RWPE1 (cell line): ENCODE results near the gene CEP350.
A peak's percentile ranks its signal among the peaks of the same experiment; 100 is the strongest.

Experiments used
- CTCF ChIA-PET: fragments of 350-600 bp; sonication (Branson Sonifier 250); formaldehyde crosslinking; extraction: SDS; loops from one replicate; lab custom pipeline; 2021; lab: Yijun Ruan, JAX
- POLR2A ChIA-PET: fragments of 400-600 bp; formaldehyde crosslinking; extraction: SDS; loops from one replicate; lab custom pipeline; 2020; ENCODE audit warnings: antibody characterized with exemption; ENCODE audit not compliant: low non-redundant PET; lab: Yijun Ruan, JAX
- DNase-seq: peaks from one replicate; pipeline ENCODE4 v3.0.0; 2012; ENCODE audit warnings: low spot score
- H3K27ac ChIP-seq: fragments of 450-650 bp; 2 replicates; pipeline ENCODE4 v1.5.1; 2017
- TF ChIP-seq, protein P1 (sequence below): fragments of 450-650 bp; conservative IDR thresholded peaks from 2 replicates; pipeline ENCODE4 v1.5.1; 2017; ENCODE audit warnings: low read depth, mild to moderate bottlenecking

CEP350 gene

DNA sequence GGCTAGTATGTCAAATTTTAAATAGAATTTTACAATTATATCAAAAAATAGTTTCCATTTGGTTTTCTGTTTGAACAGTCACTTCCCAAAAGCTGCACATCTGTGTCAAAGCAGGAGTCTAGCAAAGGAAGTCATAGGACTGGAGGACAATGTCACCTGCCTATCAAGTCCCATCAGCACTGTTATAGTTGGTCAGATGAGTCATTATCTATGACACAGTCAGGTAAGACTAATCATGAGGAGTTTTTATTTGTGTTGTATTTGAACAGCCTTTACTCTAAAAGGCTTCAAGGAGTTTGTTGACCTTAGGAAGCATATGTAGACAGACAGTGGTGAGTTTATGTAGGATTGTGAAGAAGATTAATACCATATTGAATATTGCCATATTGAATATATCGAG is 125.8 kb downstream of the CEP350 start:
- TF ChIP-seq, protein P1, sequence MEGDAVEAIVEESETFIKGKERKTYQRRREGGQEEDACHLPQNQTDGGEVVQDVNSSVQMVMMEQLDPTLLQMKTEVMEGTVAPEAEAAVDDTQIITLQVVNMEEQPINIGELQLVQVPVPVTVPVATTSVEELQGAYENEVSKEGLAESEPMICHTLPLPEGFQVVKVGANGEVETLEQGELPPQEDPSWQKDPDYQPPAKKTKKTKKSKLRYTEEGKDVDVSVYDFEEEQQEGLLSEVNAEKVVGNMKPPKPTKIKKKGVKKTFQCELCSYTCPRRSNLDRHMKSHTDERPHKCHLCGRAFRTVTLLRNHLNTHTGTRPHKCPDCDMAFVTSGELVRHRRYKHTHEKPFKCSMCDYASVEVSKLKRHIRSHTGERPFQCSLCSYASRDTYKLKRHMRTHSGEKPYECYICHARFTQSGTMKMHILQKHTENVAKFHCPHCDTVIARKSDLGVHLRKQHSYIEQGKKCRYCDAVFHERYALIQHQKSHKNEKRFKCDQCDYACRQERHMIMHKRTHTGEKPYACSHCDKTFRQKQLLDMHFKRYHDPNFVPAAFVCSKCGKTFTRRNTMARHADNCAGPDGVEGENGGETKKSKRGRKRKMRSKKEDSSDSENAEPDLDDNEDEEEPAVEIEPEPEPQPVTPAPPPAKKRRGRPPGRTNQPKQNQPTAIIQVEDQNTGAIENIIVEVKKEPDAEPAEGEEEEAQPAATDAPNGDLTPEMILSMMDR = no peak
- POLR2A ChIA-PET = no interaction called here

DNA sequence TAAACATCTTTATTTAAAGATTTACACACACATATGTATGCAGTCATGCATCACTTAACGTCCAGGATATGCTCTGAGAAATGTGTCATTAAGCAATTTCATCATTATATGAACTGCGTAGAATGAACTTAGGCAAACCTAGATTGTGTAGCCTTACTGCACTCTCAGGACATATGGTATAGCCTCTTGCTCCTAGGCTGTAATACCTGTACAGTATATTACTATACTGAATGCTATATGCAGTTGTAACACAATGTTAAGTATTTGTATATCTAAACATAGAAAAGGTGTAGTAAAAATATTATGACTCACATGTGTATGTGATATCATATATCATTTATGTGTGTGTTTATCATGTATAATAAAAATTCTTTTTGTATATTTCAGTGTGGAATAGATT is 126.9 kb downstream of the CEP350 start:
- POLR2A ChIA-PET = no interaction called here
- TF ChIP-seq, protein P1 = no peak
- no peak overlapping the region for H3K27ac ChIP-seq
- no peak for DNase-seq
- CTCF ChIA-PET = interaction anchor here (0.7 kb wide), 1 partner anchor 91 kb away, joined by 3 read pairs; no protein-coding TSS in a partner anchor

More for the DNA sequence above, 125.8 kb downstream of the CEP350 start:
- CTCF ChIA-PET = no interaction called here
- DNase-seq = peak; percentile 30
- no peak overlapping the region for H3K27ac ChIP-seq

DNA sequence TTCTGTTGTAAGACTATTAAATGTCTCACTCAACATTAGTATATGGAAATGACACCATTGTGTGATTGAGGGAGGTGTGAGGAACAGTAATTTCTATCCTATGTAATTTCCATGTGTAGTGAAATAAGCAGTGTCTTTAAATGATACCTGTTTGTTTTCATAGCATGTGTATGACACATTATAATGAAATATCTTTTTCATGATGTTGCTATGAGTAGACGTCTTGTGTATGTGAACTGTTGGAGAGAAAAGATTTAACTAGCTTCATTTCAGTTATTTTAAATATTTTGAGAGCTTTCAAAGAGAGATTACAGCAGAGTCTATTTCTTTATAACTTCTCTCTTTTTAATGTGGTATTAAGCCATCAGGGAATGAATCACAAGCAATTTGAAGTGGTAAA is 128.6 kb downstream of the CEP350 start:
- TF ChIP-seq, protein P1 = no peak
- DNase-seq = no peak
- ChIA-PET CTCF (interaction anchor here (0.6 to 0.9 kb wide), 2 partner anchors 190 to 273 kb away, joined by 3 read pairs; no protein-coding TSS in a partner anchor), POLR2A (no interaction called here)
- H3K27ac ChIP-seq = no peak overlapping the region

DNA sequence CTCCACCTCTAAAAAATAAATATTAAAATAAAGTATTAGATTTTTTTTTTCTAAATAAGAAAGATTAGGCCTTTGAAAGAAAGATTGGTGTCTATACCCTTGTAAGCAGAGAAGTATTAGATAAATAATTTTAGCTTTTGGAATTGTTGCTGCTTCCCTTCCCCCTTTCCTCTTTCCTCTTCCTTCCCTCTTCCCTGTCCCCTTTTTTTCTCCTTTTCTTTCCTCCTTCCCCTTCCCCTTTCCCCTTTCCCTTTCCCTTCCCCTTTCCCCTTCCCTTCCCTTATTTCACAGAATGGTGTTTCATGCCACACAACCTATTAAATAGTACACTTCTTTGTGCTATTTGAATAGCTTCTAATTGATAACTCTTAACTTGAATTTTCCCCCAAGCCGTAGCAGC is 130.3 kb downstream of the CEP350 start:
- no peak for DNase-seq
- ChIA-PET CTCF (no interaction called here), POLR2A (no interaction called here)
- H3K27ac ChIP-seq = no peak overlapping the region
- TF ChIP-seq, protein P1 = no peak

DNA sequence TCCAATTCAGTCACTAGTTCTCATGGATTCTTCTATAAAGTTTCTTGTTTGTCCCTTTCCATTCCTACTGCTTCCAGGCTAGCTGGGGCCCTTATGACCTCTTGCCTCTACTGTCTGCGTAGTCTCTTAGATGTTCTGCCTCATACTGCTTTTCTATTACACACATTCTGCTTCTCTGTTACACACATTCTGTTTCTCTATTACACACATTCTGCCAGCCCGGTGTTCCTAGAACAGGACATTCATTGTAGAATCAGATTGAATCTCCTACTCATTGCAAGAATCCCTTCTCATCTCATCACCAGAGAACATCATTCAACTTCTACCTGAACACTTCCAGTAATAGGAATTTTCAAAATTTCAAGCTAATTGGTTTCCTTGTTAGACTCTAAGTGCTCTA is 130.7 kb downstream of the CEP350 start:
- no peak for DNase-seq
- H3K27ac ChIP-seq = no peak overlapping the region
- TF ChIP-seq, protein P1 = no peak
- ChIA-PET POLR2A (no interaction called here), CTCF (no interaction called here)

DNA sequence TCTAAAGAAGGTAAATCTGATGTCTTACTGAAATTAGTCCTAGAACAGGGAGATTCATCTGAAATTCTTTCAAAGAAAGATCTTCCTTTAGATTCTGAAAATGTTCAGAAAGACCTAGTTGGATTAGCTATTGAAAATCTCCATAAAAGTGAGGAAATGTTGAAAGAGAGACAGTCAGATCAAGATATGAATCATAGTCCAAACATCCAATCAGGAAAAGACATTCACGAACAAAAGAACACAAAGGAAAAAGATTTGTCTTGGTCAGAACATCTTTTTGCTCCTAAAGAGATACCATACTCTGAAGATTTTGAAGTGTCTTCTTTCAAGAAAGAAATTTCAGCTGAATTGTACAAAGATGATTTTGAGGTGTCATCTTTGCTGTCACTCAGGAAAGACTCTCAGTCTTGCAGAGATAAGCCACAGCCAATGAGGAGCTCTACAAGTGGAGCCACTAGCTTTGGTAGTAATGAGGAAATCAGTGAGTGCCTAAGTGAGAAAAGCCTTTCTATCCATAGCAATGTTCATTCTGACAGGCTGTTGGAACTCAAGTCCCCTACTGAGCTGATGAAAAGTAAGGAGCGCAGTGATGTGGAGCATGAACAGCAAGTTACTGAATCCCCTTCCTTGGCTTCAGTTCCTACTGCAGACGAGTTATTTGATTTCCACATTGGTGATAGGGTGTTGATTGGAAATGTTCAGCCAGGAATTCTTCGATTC is 138.5 kb downstream of the CEP350 start:
- ChIA-PET POLR2A (no interaction called here), CTCF (no interaction called here)
- no peak overlapping the region for H3K27ac ChIP-seq
- TF ChIP-seq, protein P1 = no peak
- no peak for DNase-seq
